Lower leg skin (tissue), 4 donors: Measurements from ENCODE around the gene GHRHR. TPM values are rescaled to one million over a fixed set of nuclear protein-coding genes. Genes with fewer than 3 reads are reported as not detected.

ENCODE experiments used
- DNase-seq, 2 donors: peaks; one replicate each; pipeline ENCODE4 v3.0.0-alpha.2; 2019; ENCODE audit warnings: low spot score in 2 of 2
- H3K4me3 ChIP-seq: fragments of 200-600 bp; sonication (generic); 2 replicates; pipeline ENCODE4 v1.5.1; 2017; ENCODE audit warnings: mild to moderate bottlenecking, low read depth; ENCODE audit not compliant: poor library complexity, severe bottlenecking
- CTCF ChIP-seq, 3 donors: fragments of 450-650 bp; IDR thresholded peaks; one replicate each; pipeline ENCODE4 v1.5.1; 2016; ENCODE audit warnings: antibody characterized with exemption in 3 of 3, mild to moderate bottlenecking in 3 of 3, moderate library complexity in 2 of 3
- POLR2A ChIP-seq, 2 donors: fragments of 450-650 bp; IDR thresholded peaks; one replicate each; pipeline ENCODE4 v1.6.1; 2016 to 2017; ENCODE audit warnings: antibody characterized with exemption in 2 of 2, mild to moderate bottlenecking in 1 of 2, moderate library complexity in 1 of 2
- WGBS, 2 donors: methylation state at CpG; one replicate each; pipeline ENCODE4 v1.1.5; 2018; 5-methylcytosine and 5-hydroxymethylcytosine counted together
- intact Hi-C: fragments of 100-400 bp; cut with DNase I; formaldehyde crosslinking; loops from one replicate; pipeline ENCODE4 v1.15.0; 2023; ENCODE audit warnings: low total_unique reads
- total RNA-seq, 4 donors: library from RNA; depleted of rRNA; stranded (reverse); fragments of >200 nt; gene quantifications; one replicate each; pipeline ENCODE4 v1.1.0, GENCODE V29; 2016

Gene GHRHR
- total RNA-seq, 4 donors from 2014 or later: not detected

- 90 to 95% methylated on average over 5 of the region's 5 CpGs for WGBS, 2 donors
- no peak overlapping the region for H3K4me3 ChIP-seq
- DNase-seq: no peak
- TF ChIP-seq POLR2A (IDR thresholded peaks at IDR 0.05): no peak
- no peak for TF ChIP-seq CTCF (IDR thresholded peaks at IDR 0.05)
- intact Hi-C loops: no loop called here
Observed at GRCh38 chr7:31023877-31024276, 60.1 kb downstream of the GHRHR start.

- intact Hi-C loops: no loop called here
- TF ChIP-seq CTCF (IDR thresholded peaks at IDR 0.05) (no peak), POLR2A (IDR thresholded peaks at IDR 0.05) (no peak)
- 26 to 31% methylated on average over 20 of the region's 20 CpGs for WGBS, 2 donors
- H3K4me3 ChIP-seq: no peak overlapping the region
- DNase-seq: no peak
Observed at GRCh38 chr7:31027161-31027965, 63.6 kb downstream of the GHRHR start.

- no peak for TF ChIP-seq CTCF (IDR thresholded peaks at IDR 0.05)
- TF ChIP-seq POLR2A (IDR thresholded peaks at IDR 0.05): no peak
- WGBS, 2 donors: 91 to 92% methylated on average over 5 of the region's 5 CpGs
- DNase-seq: no peak
- intact Hi-C loops: no loop called here
- no peak overlapping the region for H3K4me3 ChIP-seq
Observed at GRCh38 chr7:31028006-31028405, 64.3 kb downstream of the GHRHR start.

- no peak overlapping the region for H3K4me3 ChIP-seq
- no peak for DNase-seq
- WGBS, 2 donors: 92 to 96% methylated on average over 11 to 15 of the region's 18 CpGs
- intact Hi-C loops: no loop called here
- TF ChIP-seq CTCF (IDR thresholded peaks at IDR 0.05): no peak
- no peak for TF ChIP-seq POLR2A (IDR thresholded peaks at IDR 0.05)
Observed at GRCh38 chr7:31028417-31028992, 64.8 kb downstream of the GHRHR start.

Other genes with a start within 250 kb of the GHRHR start
- 1 to 10 TPM; 1.7 to 6.8 (median 4.5) TPM for gene INMT, start 211.8 kb upstream of the GHRHR start, total RNA-seq
- gene MINDY4, start 192.5 kb upstream of the GHRHR start, total RNA-seq: 1 to 10 TPM; 4.0 to 4.7 (median 4.4) TPM
- gene AQP1, start 52.1 kb upstream of the GHRHR start, total RNA-seq: 100 to 1,000 TPM in 2 of 4 donors, 10 to 100 TPM in 2; 50.7 to 247 (median 103) TPM
- gene ADCYAP1R1, start 88.4 kb downstream of the GHRHR start, total RNA-seq: 1 to 10 TPM in 1 of 4 donors, under 1 TPM in 1, not detected in 2; 0.52 to 1.2 TPM